Right lobe of liver (tissue), 6 donors: ENCODE measurements around the gene UPK3BL1. TPM values are rescaled to one million over a fixed set of nuclear protein-coding genes. Genes with fewer than 3 reads are reported as not detected.
"Not testable (repeated sequence)": the region's sequence is repeated elsewhere in the genome, so short reads cannot be mapped to it uniquely, and the experiment has no call there.

Experiments
- ATAC-seq, 4 donors: fragments of 200-7000 bp; cut with Tn5 transposase; one replicate each; pipeline ENCODE4 v1.9.1; 2020; ENCODE audit warnings: mild to moderate bottlenecking in 4 of 4, moderate library complexity in 4 of 4
- DNase-seq, 3 donors: peaks; one replicate each; pipeline ENCODE4 v3.0.0-alpha.2; 2020
- H3K27ac ChIP-seq, 3 donors: fragments of 200-600 bp; one replicate each; pipeline ENCODE4 v1.8.0; 2022
- H3K27me3 ChIP-seq, 2 donors: fragments of 200-600 bp; one replicate each; pipeline ENCODE4 v1.8.0; 2022
- H3K36me3 ChIP-seq, 4 donors: fragments of 200-600 bp; sonication (generic) in 1 of 4; one replicate each; pipeline versions ENCODE4 v1.5.1 to v1.8.0; 2017 to 2022; ENCODE audit warnings: control low read depth in 1 of 4
- H3K4me1 ChIP-seq, 4 donors: fragments of 200-600 bp; sonication (generic) in 1 of 4; one replicate each; pipeline versions ENCODE4 v1.5.1 to v1.8.0; 2017 to 2022; ENCODE audit warnings: control low read depth in 1 of 4
- H3K4me3 ChIP-seq, 3 donors: fragments of 200-600 bp; one replicate each; pipeline ENCODE4 v1.8.0; 2022
- H3K9me3 ChIP-seq, 4 donors: fragments of 200-600 bp; sonication (generic) in 1 of 4; one replicate each; pipeline versions ENCODE4 v1.5.1 to v1.8.0; 2017 to 2022; ENCODE audit warnings: control low read depth in 1 of 4
- WGBS: methylation state at CpG from one replicate; pipeline ENCODE4 v1.1.6; 2018; ENCODE audit warnings: low coverage, low lambda C conversion rate; ENCODE audit not compliant: insufficient coverage; ENCODE audit errors: missing lambda C conversion rate; 5-methylcytosine and 5-hydroxymethylcytosine counted together
- intact Hi-C, 2 donors: fragments of 100-400 bp; cut with DNase I; formaldehyde crosslinking; loops; one replicate each; pipeline versions ENCODE4 v1.11.2 to v1.14.1; 2022
- total RNA-seq, 6 experiments: library from RNA; depleted of rRNA in 2 of 6; stranded (reverse); fragments of >200 nt in 2 of 6; fragmentation: NEBNext Ultra II Directional in 3 of 6; extraction: Animal tissue kit (Norgen Biotek cat#: 25700) in 3 of 6; gene quantifications; one replicate each; pipeline versions ENCODE4 v1.1.0 to v1.2.4, GENCODE V29; 2016 to 2023
- donor health status: DM: no; HTN: yes; CAD: no.
- donor health status: DM: no; HTN: no; CAD: no.
- donor health status: DM: no; HTN: no; CAD: no.
- donor health status: DM: no; HTN: yes; CAD: no.
- donor health status: DM: no; HTN: yes; CAD: no.

UPK3BL1 gene
- total RNA-seq, 6 experiments from 2014 or later: 6.2 to 12.4 (median 8.8) TPM

- H3K27ac ChIP-seq, H3K9me3 ChIP-seq, DNase-seq, H3K4me1 ChIP-seq, H3K27me3 ChIP-seq, H3K4me3 ChIP-seq, intact Hi-C loops, H3K36me3 ChIP-seq, ATAC-seq: not testable (repeated sequence)
- 66% methylated on average over 3 of the region's 8 CpGs for WGBS
Measured at GRCh38 chr7:102618122-102618521, 24.5 kb downstream of the UPK3BL1 start.

- H3K27ac ChIP-seq, H3K9me3 ChIP-seq: not testable (repeated sequence)
- DNase-seq: peak; percentile 58 to 71 (median 67)
Measured at GRCh38 chr7:102616507-102617125, 26.0 kb downstream of the UPK3BL1 start, which contains the start of gene RASA4. TSS of gene RASA4 (minus strand) at chr7:102616756. CDS start at chr7:102616689, 67 bp downstream.

GRCh38 chr7:102615930-102616329 is 26.7 kb downstream of the UPK3BL1 start:
- H3K27ac ChIP-seq, H3K4me1 ChIP-seq, H3K4me3 ChIP-seq, H3K36me3 ChIP-seq, H3K27me3 ChIP-seq, H3K9me3 ChIP-seq, intact Hi-C loops, DNase-seq: not testable (repeated sequence)
- WGBS: no CpG with 5 or more reads among the region's 10 CpGs
- peak; percentile 0 to 6 (median 2) for ATAC-seq

More at GRCh38 chr7:102616507-102617125, 26.0 kb downstream of the UPK3BL1 start, which contains the start of gene RASA4:
- intact Hi-C loops, H3K36me3 ChIP-seq, H3K4me1 ChIP-seq, H3K27me3 ChIP-seq: not testable (repeated sequence)
- peak within 1 kb of the TSS in 2 of 3 donors; percentile 38 to 45 for H3K4me3 ChIP-seq
- ATAC-seq: peak; percentile 93 to 96 (median 96)
- 0% methylated on average over 3 of the region's 62 CpGs for WGBS

- H3K4me3 ChIP-seq, H3K27me3 ChIP-seq, H3K4me1 ChIP-seq, DNase-seq, H3K27ac ChIP-seq, intact Hi-C loops, H3K36me3 ChIP-seq, ATAC-seq, H3K9me3 ChIP-seq: not testable (repeated sequence)
- WGBS: no CpG with 5 or more reads among the region's 3 CpGs
Measured at GRCh38 chr7:102614873-102615272, 27.7 kb downstream of the UPK3BL1 start.

GRCh38 chr7:102614346-102614697 is 28.3 kb downstream of the UPK3BL1 start:
- H3K27me3 ChIP-seq, H3K4me1 ChIP-seq, DNase-seq, H3K36me3 ChIP-seq, H3K9me3 ChIP-seq, H3K27ac ChIP-seq, intact Hi-C loops, H3K4me3 ChIP-seq: not testable (repeated sequence)
- ATAC-seq: peak in 1 of 4 donors; percentile 11
- no CpG with 5 or more reads among the region's 4 CpGs for WGBS

GRCh38 chr7:102613575-102614345 is 28.8 kb downstream of the UPK3BL1 start:
- H3K36me3 ChIP-seq, H3K4me3 ChIP-seq, H3K27ac ChIP-seq, H3K4me1 ChIP-seq, H3K27me3 ChIP-seq, intact Hi-C loops, ATAC-seq, H3K9me3 ChIP-seq: not testable (repeated sequence)
- WGBS: no CpG with 5 or more reads among the region's 15 CpGs
- DNase-seq: peak in 1 of 3 donors; percentile 36

GRCh38 chr7:102611675-102612325 is 30.8 kb downstream of the UPK3BL1 start:
- H3K9me3 ChIP-seq, H3K36me3 ChIP-seq, intact Hi-C loops, H3K27ac ChIP-seq, ATAC-seq, H3K4me1 ChIP-seq, H3K4me3 ChIP-seq, H3K27me3 ChIP-seq: not testable (repeated sequence)
- DNase-seq: peak; percentile 27 to 56 (median 50)
- WGBS: 37% methylated on average over 4 of the region's 10 CpGs

GRCh38 chr7:102611013-102611674 is 31.4 kb downstream of the UPK3BL1 start:
- H3K36me3 ChIP-seq, H3K9me3 ChIP-seq, H3K27ac ChIP-seq, H3K27me3 ChIP-seq, DNase-seq, H3K4me3 ChIP-seq, H3K4me1 ChIP-seq, intact Hi-C loops: not testable (repeated sequence)
- WGBS: no CpG with 5 or more reads among the region's 30 CpGs
- peak; percentile 39 to 50 (median 47) for ATAC-seq

- no CpG with 5 or more reads among the region's 7 CpGs for WGBS
- H3K36me3 ChIP-seq, H3K4me3 ChIP-seq, H3K9me3 ChIP-seq, DNase-seq, H3K4me1 ChIP-seq, ATAC-seq, H3K27ac ChIP-seq, intact Hi-C loops, H3K27me3 ChIP-seq: not testable (repeated sequence)
Measured at GRCh38 chr7:102610441-102610840, 32.1 kb downstream of the UPK3BL1 start.

GRCh38 chr7:102609734-102610133 is 32.9 kb downstream of the UPK3BL1 start:
- not testable (repeated sequence) for H3K36me3 ChIP-seq, DNase-seq, H3K9me3 ChIP-seq

GRCh38 chr7:102606848-102607247 is 35.7 kb downstream of the UPK3BL1 start:
- H3K27me3 ChIP-seq, H3K4me3 ChIP-seq, H3K9me3 ChIP-seq, DNase-seq, H3K36me3 ChIP-seq, H3K4me1 ChIP-seq, intact Hi-C loops, H3K27ac ChIP-seq, ATAC-seq: not testable (repeated sequence)
- no CpG with 5 or more reads among the region's 5 CpGs for WGBS

More at GRCh38 chr7:102609734-102610133, 32.9 kb downstream of the UPK3BL1 start:
- ATAC-seq, H3K27me3 ChIP-seq, H3K27ac ChIP-seq, H3K4me1 ChIP-seq, H3K4me3 ChIP-seq, intact Hi-C loops: not testable (repeated sequence)
- no CpG with 5 or more reads among the region's 10 CpGs for WGBS
